ENCODE measurements around the gene EDC3. TPM values are rescaled to one million over a fixed set of nuclear protein-coding genes. Genes with fewer than 3 reads are reported as not detected.

EDC3 gene
- total and polyA plus RNA-seq, 9 of the 15 experiments (the other 6 are each of a cell fraction or from before 2014, with no cell fraction given): 11.7 to 63.9 (median 32.8) TPM

GRCh38 chr15:74725845-74726773 lies 30.3 kb upstream of the EDC3 start (continued):
- TF ChIP-seq NR2C1 (IDR thresholded peaks at IDR 0.05): no peak; the same call in 1 of the 2 replicates
- peak; percentile 49 for TF ChIP-seq NR2C1 (tag; IDR thresholded peaks at IDR 0.05)
- TF ChIP-seq ZFP91 (CRISPR knock-in tag; IDR thresholded peaks at IDR 0.05): peak; percentile 83
- no peak for TF ChIP-seq SIN3B (IDR thresholded peaks at IDR 0.05; ENCODE audit: low read depth)
- no peak for TF ChIP-seq ATF2 (CRISPR knock-in tag; IDR thresholded peaks at IDR 0.05)
- no peak for TF ChIP-seq NR2C2 (CRISPR knock-in tag; IDR thresholded peaks at IDR 0.05)
- TF ChIP-seq NR2C2 (tag; IDR thresholded peaks at IDR 0.05): peak; percentile 81
- TF ChIP-seq NRF1 (conservative IDR thresholded peaks at IDR 0.05 in 1 of 2, IDR thresholded peaks at IDR 0.05 in 1 of 2): peak; percentile 33 to 41; a peak in 2 of 4 replicates
- peak; percentile 26; the same call in 1 of the 2 replicates for TF ChIP-seq CXXC5 (CRISPR knock-in tag; IDR thresholded peaks at IDR 0.05)
- TF ChIP-seq EGR1 (conservative IDR thresholded peaks at IDR 0.05): peak; percentile 43

All from K562 (cell line).